ENCODE results near the gene CFAP61. TPM values are rescaled to one million over a fixed set of nuclear protein-coding genes. Genes with fewer than 3 reads are reported as not detected.

The CFAP61 gene
- total RNA-seq, 1 donor from 2014 or later: 8.6 TPM

DNA sequence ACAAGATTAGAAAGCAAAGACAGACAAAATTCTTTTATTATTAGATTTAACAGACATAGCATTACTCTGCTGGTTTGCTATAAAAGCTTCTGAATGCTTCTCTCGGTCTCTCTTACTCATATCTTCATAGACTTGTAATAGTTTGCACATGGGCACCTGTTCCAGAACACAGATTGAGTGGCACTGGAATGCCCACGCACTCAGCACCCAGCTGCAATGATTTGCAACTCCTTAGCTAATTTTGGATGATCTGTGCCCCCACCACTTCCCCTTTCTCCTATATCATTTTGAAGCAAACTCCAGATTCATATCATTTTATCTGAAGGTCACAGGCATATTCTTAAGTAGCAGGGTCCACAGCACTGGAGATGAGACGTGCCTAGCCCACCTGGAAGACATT is 148.8 kb downstream of the CFAP61 start:
- Histone ChIP-seq H3K27ac (no peak overlapping the region), H3K36me3 (no peaks in the 10 kb centered on the region), H3K27me3 (ENCODE audit: low read depth) (peaks cover 14% of the 10 kb centered on the region), H3K9me3 (no peaks in the 10 kb centered on the region), H3K4me3 (no peak overlapping the region), H3K4me1 (no peaks in the 10 kb centered on the region)
- intact Hi-C loops (cut with DNase I): no loop called here
- TF ChIP-seq, protein P1, sequence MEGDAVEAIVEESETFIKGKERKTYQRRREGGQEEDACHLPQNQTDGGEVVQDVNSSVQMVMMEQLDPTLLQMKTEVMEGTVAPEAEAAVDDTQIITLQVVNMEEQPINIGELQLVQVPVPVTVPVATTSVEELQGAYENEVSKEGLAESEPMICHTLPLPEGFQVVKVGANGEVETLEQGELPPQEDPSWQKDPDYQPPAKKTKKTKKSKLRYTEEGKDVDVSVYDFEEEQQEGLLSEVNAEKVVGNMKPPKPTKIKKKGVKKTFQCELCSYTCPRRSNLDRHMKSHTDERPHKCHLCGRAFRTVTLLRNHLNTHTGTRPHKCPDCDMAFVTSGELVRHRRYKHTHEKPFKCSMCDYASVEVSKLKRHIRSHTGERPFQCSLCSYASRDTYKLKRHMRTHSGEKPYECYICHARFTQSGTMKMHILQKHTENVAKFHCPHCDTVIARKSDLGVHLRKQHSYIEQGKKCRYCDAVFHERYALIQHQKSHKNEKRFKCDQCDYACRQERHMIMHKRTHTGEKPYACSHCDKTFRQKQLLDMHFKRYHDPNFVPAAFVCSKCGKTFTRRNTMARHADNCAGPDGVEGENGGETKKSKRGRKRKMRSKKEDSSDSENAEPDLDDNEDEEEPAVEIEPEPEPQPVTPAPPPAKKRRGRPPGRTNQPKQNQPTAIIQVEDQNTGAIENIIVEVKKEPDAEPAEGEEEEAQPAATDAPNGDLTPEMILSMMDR (IDR thresholded peaks at IDR 0.05): no peak
- ATAC-seq: no peak
- no peak for DNase-seq

DNA sequence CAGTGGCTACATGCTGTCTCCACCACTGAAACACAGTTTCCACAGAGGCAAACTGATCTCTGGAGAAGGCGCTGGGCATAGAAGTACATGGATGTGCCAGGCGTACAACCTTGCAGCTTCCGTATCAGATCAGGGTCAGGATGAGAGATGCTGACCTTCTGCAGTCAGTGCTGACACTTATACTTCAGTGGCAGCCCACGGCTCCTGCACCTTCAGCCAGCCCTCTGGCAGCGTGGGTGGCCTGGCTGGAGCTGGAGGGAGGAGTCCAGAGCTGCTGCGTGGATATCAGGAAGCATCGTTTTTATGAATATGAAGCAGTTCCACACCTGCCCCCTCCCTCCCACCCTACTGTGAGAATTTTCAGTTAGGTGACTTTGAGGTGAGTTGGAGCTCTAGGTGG is 149.3 kb downstream of the CFAP61 start:
- H3K4me3 ChIP-seq: no peak overlapping the region
- H3K27ac ChIP-seq: no peak overlapping the region
- H3K4me1 ChIP-seq: no peaks in the 10 kb centered on the region
- no peaks in the 10 kb centered on the region for H3K36me3 ChIP-seq
- ATAC-seq (no peak), DNase-seq (no peak)
- TF ChIP-seq, protein P1 (IDR thresholded peaks at IDR 0.05): no peak
- H3K9me3 ChIP-seq: no peaks in the 10 kb centered on the region
- intact Hi-C loops (cut with DNase I): no loop called here
- peaks cover 9% of the 10 kb centered on the region for H3K27me3 ChIP-seq (ENCODE audit: low read depth)

DNA sequence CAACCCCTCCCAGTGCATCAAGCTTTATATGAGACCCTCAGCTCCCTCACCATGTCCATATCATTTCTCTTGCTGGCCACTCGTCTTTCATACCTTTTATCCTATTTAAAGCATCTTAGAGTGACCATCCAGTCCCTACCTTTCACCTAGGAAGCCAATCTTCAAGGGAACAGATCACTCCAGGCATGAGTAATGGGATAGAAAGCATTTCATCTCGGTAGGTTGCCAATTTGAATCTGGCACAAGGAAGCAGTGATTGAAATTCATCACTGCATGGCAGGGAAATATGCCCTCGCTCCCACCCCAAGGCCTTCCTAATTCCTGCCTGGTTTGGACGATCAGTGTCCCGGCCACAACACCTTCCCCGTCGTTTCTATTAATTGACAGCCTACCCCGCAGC is 150.4 kb downstream of the CFAP61 start:
- Histone ChIP-seq H3K27me3 (ENCODE audit: low read depth) (peaks cover 9% of the 10 kb centered on the region), H3K27ac (no peak overlapping the region), H3K4me1 (no peaks in the 10 kb centered on the region), H3K36me3 (no peaks in the 10 kb centered on the region), H3K9me3 (no peaks in the 10 kb centered on the region), H3K4me3 (no peak overlapping the region)
- DNase-seq (no peak), ATAC-seq (no peak)
- TF ChIP-seq, protein P1 (IDR thresholded peaks at IDR 0.05): no peak
- intact Hi-C loops (cut with DNase I): no loop called here

DNA sequence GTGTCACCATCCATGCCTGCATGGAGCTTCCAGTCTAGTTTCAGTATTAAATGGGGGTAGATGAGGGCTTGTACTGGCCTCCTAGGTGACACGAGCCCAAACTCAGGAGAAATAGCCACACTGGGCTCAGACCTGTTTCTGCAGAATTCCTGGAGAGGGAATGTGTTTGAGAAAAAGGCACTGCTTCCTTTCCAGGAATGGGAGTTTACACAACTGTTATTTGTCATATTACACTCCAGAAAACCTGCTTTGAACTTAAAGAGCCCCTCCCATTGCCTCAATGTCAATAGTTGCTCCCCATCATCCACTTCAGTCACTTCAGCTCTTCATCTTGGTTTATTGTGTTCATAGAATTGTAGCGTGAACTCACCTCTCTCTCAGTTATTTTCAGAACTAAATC is 151.5 kb downstream of the CFAP61 start:
- Histone ChIP-seq H3K36me3 (no peaks in the 10 kb centered on the region), H3K4me1 (no peaks in the 10 kb centered on the region), H3K27ac (no peak overlapping the region), H3K9me3 (no peaks in the 10 kb centered on the region), H3K27me3 (ENCODE audit: low read depth) (peaks cover 9% of the 10 kb centered on the region), H3K4me3 (no peak overlapping the region)
- TF ChIP-seq, protein P1 (IDR thresholded peaks at IDR 0.05): no peak
- DNase-seq (no peak), ATAC-seq (no peak)
- intact Hi-C loops (cut with DNase I): no loop called here

DNA sequence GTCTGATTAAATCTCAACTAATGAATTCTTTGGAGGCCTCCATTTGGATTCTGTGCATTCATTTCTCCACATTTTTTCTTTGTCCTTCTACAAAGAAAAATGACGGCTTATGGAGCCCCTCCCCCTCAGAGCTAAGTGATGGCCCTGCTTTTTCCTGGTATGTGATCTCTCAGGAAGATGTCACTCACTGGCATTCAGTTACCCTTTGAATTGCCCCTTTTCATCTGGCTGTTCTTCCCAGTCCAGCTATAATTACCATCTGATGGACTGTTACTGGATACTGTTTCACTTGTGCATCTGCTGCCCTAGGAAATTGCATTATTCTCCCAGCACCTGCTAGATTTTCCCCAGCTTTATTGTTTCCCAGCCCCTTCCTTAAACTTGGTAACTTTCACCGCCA is 151.9 kb downstream of the CFAP61 start:
- H3K27me3 ChIP-seq (ENCODE audit: low read depth): peaks cover 9% of the 10 kb centered on the region
- no peak overlapping the region for H3K27ac ChIP-seq
- no peaks in the 10 kb centered on the region for H3K9me3 ChIP-seq
- intact Hi-C loops (cut with DNase I): no loop called here
- H3K4me1 ChIP-seq: no peaks in the 10 kb centered on the region
- ATAC-seq (no peak), DNase-seq (no peak)
- H3K4me3 ChIP-seq: no peak overlapping the region
- TF ChIP-seq, protein P1 (IDR thresholded peaks at IDR 0.05): no peak
- no peaks in the 10 kb centered on the region for H3K36me3 ChIP-seq

Measured in lower lobe of right lung (tissue), 2 donors.